D721Med (cell line): ENCODE data around the gene ESPNL.

Experiments used
- DNase-seq: peaks from one replicate; pipeline ENCODE4 v3.0.0; 2011; ENCODE audit warnings: low spot score; ENCODE audit not compliant: insufficient read length
- FAIRE-seq: peaks from 2 replicates; lab custom pipeline; 2011; peaks lifted over from hg19 to GRCh38; lab: Jason Lieb, UNC
- TF ChIP-seq, protein P1 (sequence below): IDR thresholded peaks from 2 replicates; pipeline ENCODE4 v1.5.1; 2012; ENCODE audit warnings: mild to moderate bottlenecking, control low read depth; ENCODE audit not compliant: insufficient read depth; ENCODE audit errors: missing control alignments

The ESPNL gene

DNA sequence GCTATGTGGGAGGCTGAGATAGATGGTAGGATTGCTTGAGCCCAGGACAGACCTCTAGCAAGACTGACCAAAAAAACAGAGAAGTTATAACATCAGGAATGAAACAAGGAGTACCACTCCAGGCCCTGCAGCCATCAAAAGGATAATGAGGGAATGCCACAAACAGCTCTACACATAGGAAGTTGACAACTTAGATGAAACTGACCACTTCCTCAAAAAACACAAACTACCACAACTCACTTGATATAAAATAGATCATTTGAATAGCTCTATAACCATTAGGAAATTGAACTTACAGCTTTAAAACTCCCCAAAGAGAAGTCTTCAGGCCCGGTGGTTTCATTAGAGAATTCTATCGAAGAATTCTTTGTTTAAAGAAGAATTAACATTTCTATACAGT, 12.9 kb upstream of the ESPNL start:
- DNase-seq: no peak
- FAIRE-seq: no peak
- TF ChIP-seq, protein P1, sequence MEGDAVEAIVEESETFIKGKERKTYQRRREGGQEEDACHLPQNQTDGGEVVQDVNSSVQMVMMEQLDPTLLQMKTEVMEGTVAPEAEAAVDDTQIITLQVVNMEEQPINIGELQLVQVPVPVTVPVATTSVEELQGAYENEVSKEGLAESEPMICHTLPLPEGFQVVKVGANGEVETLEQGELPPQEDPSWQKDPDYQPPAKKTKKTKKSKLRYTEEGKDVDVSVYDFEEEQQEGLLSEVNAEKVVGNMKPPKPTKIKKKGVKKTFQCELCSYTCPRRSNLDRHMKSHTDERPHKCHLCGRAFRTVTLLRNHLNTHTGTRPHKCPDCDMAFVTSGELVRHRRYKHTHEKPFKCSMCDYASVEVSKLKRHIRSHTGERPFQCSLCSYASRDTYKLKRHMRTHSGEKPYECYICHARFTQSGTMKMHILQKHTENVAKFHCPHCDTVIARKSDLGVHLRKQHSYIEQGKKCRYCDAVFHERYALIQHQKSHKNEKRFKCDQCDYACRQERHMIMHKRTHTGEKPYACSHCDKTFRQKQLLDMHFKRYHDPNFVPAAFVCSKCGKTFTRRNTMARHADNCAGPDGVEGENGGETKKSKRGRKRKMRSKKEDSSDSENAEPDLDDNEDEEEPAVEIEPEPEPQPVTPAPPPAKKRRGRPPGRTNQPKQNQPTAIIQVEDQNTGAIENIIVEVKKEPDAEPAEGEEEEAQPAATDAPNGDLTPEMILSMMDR: no peak

DNA sequence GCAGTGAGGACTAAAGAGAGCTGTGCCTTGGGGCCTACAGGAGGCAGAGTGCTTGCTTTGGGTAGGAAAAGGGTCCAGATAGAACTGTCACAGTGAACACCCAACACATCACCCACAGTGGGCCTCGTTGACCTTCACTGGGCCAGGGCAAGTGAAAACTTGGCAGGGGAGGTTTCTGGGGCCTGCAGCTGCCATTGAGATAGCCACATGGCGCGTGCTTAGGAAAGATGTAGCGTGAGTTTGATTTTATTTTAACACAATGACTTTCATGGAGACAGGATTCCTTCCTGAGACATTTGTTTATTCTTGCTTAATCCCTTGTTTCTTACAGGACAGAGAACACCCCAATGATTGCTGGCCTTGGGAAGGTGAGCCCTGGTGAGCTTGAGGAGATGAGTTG, 9.3 kb upstream of the ESPNL start:
- TF ChIP-seq, protein P1: no peak
- DNase-seq (no peak), FAIRE-seq (no peak)

DNA sequence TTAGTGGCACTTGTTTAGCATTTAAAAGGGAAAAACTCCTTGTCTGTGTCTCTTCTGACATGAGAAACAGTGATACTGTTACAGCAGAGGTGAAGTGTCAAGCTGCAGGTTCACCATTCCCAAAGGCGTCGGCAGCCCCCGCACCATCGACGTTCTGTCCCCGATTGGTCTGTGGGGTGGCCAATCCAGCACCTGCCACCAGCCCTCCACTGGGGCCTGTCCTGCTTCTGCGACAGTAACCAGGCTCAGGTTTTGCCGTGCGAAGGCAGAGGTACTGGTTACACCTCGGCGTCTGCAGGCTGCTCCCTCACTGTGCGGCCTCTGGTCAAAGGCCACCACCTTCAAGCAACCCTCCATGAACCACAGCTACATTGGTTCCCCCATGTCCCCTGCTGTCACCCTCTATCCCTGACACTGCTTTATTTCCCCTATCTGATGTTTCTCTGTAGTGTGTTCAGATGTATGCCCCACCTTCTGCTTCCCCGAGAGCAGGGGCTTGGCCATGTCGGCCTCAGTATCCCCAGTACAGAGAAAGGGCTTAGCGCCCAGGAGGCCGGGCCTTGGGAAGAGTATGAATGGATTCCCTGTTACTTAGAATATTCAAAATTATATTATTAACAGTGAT, 8.6 kb upstream of the ESPNL start:
- DNase-seq (no peak), FAIRE-seq (no peak)
- TF ChIP-seq, protein P1: no peak

DNA sequence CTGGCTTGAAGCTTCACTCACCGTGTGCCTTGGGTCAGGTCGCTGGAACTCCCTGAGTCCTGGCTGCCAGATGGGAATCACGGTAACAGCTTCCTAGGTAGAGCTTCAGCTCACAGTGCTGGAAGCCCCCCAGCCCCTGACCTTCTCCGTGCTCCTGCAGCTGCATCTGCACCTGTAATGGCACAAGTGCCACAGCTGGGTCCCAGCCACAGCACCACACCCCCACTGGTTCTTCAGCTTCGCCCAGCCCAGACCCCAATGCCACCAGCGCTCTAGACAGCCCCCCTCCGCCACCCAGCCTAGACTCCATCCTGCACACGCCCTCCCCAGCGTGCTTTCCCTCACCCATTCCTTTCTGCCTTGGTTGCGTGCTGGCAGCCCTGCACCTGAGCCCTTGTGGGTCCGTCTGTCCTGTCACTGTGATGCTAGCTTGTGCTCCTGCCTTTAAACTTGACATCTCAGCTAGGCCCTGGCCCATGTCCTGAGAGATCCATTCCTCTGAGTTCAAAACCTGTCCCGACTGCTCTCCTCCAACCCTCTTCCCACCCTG, 7.6 kb upstream of the ESPNL start:
- FAIRE-seq (no peak), DNase-seq (no peak)
- TF ChIP-seq, protein P1: no peak

DNA sequence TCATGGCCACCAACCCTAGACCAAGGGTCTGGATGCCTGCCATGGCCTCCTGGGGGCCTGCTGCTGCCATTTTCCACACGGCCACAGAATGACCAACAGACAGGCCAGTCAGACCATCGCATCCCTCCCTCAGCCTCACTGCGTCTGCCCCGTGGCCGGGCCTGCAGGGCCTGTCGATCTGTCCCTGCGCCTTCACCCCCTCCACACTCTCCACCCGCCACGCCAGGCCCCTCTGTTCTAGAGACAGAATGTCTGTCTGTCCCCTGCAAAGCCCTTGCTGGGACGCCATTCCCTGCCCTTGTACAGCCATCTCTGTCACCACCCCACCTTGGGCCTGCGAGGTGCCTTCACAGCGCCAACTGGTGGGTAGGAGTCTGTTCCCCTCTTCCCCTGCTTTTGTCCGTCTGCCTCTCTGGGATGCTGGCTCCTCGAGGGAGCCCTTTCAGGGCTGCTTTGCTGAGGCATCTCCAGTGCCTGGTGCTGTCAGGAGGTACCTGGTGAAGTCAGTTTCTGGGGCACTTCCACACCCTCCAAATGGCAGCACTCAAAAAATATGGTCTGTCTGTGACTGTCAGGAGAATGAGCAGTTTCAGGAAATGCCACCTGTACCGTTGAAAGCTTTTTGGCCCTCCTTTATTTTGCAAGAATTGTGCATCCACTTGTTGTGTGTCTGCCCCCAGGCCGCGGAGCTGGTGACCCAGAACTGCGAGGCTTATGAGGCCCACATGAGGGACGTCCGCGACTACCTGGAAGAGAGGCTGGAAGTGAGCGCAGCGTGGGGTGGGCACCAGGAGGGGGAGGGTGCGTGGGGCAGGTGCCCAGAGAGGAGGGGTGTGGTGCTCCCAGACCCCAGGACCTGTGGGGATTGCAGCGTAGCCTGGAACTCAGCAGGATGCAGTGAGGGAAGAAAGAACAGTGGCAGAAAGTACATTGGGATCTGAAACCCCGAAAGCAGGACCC, 6.7 kb upstream of the ESPNL start:
- FAIRE-seq (no peak), DNase-seq (no peak)

DNA sequence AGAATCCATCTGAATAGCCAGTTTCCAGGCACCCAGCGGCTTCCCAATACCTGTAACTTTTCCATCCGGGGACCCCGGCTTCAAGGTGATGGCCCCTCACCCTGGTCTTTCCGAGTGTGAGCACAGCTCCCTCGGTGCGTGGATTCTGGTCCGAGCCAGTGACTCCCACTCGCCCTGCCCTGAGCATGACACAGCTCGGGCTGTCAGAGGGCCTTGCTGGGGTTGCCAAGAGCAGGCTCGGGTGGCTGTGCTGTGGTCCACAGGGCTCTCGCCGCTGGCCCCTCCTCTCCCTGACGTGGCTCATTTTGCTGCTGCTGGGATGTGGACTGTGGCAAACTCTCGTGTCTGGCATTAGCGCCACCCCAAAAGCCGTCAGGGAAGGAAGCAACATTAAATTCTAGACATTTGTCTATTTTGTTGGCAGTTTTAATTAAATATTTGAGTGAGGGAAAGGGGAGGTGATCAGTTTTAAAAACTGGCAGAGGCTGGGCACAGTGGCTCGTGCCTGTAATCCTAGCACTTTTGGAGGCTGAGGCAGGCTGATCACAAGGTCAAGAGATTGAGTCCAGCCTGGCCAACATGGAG, 5.6 kb upstream of the ESPNL start:
- no peak for DNase-seq
- FAIRE-seq: no peak
- TF ChIP-seq, protein P1: no peak

More for the DNA sequence above, 6.7 kb upstream of the ESPNL start:
- TF ChIP-seq, protein P1: no peak
